HG02840 (cell line): ENCODE measurements around the gene FAM171A1.
"Not testable (repeated sequence)": the region's sequence is repeated elsewhere in the genome, so short reads cannot be mapped to it uniquely, and the experiment has no call there.

Source experiments
- ATAC-seq: cut with Tn5 transposase; IDR thresholded peaks from one replicate; pipeline ENCODE4 v1.9.1; 2021; ENCODE audit warnings: mild to moderate bottlenecking, moderate library complexity, moderate number of reproducible peaks; ENCODE audit not compliant: unreplicated experiment, low FRiP score

Gene FAM171A1

GRCh38 chr10:15370856-15371701 is at the start of gene FAM171A1:
Gene FAM171A1, minus strand, starts transcription at chr10:15371289. Its CDS starts 237 bp downstream, at chr10:15371052.
- no peak for ATAC-seq

- ATAC-seq: no peak
Measured at GRCh38 chr10:15420858-15421257, 49.8 kb upstream of the FAM171A1 start.

- ATAC-seq: no peak
Measured at GRCh38 chr10:15419279-15419874, 48.3 kb upstream of the FAM171A1 start.

GRCh38 chr10:15416034-15416433 is 44.9 kb upstream of the FAM171A1 start:
- ATAC-seq: no peak

- ATAC-seq: no peak
Measured at GRCh38 chr10:15411010-15411409, 39.9 kb upstream of the FAM171A1 start.

GRCh38 chr10:15409350-15409749 is 38.3 kb upstream of the FAM171A1 start:
- ATAC-seq: not testable (repeated sequence)

GRCh38 chr10:15408557-15408956 is 37.5 kb upstream of the FAM171A1 start:
- ATAC-seq: no peak

- ATAC-seq: no peak
Measured at GRCh38 chr10:15405319-15405718, 34.2 kb upstream of the FAM171A1 start.

GRCh38 chr10:15401382-15401781 is 30.3 kb upstream of the FAM171A1 start:
- no peak for ATAC-seq

GRCh38 chr10:15400461-15400860 is 29.4 kb upstream of the FAM171A1 start:
- ATAC-seq: not testable (repeated sequence)

GRCh38 chr10:15399060-15399661 is 28.1 kb upstream of the FAM171A1 start:
- no peak for ATAC-seq

GRCh38 chr10:15395935-15396334 is 24.8 kb upstream of the FAM171A1 start:
- ATAC-seq: no peak

- ATAC-seq: no peak
Measured at GRCh38 chr10:15393139-15393825, 22.2 kb upstream of the FAM171A1 start.

GRCh38 chr10:15391491-15391890 is 20.4 kb upstream of the FAM171A1 start:
- ATAC-seq: no peak

- not testable (repeated sequence) for ATAC-seq
Measured at GRCh38 chr10:15388172-15388571, 17.1 kb upstream of the FAM171A1 start.

- ATAC-seq: no peak
Measured at GRCh38 chr10:15387021-15387420, 15.9 kb upstream of the FAM171A1 start.

- ATAC-seq: no peak
Measured at GRCh38 chr10:15385552-15386455, 14.7 kb upstream of the FAM171A1 start.

GRCh38 chr10:15381420-15381819 is 10.3 kb upstream of the FAM171A1 start:
- ATAC-seq: no peak

GRCh38 chr10:15379078-15379477 is 8.0 kb upstream of the FAM171A1 start:
- no peak for ATAC-seq

- no peak for ATAC-seq
Measured at GRCh38 chr10:15378569-15378968, 7.5 kb upstream of the FAM171A1 start.
